RKO (cell line): ENCODE data around the gene LYRM4.
"Not testable (repeated sequence)": the region's sequence is repeated elsewhere in the genome, so short reads cannot be mapped to it uniquely, and the experiment has no call there.

Experiments used
- DNase-seq: peaks from one replicate; pipeline ENCODE4 v3.0.0-alpha.2; 2016; ENCODE audit warnings: low spot score

Gene LYRM4

DNA sequence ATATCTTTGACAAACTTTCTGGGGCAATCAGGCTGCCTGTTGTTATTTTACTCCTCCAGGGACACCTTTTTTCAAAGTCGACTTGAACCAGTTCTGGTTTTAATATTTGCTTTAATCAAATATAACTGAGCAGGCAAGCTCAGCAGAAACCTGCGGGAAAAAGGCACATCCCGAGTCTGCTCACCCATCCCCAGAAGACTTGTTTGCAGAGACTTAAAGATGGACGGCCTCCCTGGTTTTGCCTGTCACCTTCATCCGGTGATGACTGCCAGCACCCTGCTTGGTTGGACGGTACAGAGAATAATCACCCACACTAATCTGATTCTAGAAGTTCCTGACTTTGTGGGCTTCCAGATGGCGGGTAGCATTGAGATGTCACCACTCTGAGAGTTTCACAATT is 138.8 kb downstream of the LYRM4 start:
- DNase-seq = no peak

DNA sequence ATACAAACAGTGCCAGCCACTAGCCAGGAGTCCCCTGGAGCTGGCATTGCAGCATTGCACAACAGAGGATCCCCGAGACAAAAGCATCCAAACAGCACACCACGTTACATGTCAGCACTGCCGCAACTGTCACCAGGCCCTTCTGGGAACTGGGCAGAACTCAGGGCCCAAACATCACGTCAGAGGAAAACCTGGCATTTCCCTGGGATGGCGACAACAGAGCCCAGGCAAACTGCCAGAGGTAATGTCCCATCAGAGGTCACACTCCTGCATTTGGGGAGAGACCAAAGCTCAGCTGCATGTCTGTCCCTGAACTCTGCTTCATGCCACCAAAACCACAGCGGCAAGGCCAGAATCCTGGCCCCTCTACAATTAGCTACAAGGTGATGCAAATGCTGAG is 139.3 kb downstream of the LYRM4 start:
- no peak for DNase-seq

DNA sequence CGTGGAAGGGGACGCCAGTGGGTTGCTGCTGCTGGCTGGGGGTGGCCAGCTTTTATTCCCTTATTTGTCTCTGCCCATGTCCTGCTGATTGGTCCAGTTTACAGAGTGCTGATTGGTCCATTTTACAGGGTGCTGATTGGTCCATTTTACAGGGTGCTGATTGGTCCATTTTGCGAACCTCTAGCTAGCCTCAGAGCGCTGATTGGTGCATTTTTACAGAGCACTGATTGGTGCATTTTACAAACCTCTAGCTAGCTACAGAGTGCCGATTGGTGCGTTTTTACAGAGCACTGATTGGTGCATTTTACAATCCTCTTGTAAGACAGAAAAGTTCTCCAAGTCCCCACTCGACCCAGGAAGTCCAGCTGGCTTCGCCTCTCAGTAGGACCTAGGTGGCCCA is 140.2 kb downstream of the LYRM4 start:
- DNase-seq = not testable (repeated sequence)

DNA sequence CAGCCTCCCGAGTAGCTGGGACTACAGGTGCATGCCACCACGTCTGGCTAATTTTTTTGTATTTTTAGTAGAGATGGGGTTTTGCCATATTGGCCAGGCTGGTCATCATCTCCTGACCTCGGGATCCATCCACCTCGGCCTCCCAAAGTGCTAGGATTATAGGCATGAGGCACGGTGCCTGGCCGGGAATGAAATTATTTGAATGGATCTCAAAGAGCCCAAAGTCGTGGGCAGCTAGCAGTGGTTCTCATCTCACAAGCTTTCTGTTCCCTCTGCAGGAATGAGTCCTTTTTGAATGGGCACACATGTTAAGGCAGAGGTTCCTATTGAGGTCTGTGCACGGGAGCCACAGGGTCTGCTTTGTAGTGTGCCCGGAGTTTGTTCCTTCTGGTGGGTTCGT is 140.7 kb downstream of the LYRM4 start:
- DNase-seq = no peak

DNA sequence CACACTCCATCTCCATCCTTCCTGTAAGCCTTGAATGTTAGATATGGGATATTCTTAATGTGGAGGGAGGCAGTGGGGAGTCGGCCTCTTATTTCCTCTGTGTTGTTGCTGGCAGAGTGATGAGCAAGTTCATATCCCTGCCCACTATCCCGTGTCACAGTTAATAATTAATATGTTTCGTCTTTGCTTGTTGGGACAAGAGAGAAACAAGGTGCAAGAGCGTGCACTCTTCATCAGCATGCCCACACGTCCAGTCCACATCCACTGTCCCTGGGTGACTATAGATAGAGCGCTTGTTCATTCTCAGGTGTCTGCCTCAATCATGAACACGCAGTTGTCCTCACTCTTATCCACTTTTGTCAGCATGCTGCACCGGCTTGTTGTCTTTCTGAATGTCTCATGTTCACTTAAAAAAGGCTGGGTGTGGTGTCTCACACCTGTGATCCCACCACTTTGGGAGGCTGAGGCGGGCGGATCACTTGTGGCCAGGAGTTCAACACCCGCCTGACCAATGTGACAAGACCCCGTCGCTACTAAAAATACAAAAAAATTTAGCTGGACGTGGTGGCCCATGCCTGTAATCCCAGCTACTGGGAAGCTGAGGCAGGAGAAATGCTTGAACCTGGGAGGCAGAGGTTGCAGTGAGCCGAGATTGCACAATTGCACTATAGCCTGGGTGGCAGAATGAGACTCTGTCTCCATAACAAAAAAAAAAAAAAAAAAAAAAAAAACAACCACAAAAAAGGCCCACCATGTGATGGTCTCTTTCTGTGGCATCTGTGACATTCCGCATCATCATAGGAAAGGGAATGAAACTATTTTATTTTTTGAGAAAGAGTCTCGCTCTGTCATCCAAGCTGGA is 141.4 kb downstream of the LYRM4 start:
- no peak for DNase-seq

DNA sequence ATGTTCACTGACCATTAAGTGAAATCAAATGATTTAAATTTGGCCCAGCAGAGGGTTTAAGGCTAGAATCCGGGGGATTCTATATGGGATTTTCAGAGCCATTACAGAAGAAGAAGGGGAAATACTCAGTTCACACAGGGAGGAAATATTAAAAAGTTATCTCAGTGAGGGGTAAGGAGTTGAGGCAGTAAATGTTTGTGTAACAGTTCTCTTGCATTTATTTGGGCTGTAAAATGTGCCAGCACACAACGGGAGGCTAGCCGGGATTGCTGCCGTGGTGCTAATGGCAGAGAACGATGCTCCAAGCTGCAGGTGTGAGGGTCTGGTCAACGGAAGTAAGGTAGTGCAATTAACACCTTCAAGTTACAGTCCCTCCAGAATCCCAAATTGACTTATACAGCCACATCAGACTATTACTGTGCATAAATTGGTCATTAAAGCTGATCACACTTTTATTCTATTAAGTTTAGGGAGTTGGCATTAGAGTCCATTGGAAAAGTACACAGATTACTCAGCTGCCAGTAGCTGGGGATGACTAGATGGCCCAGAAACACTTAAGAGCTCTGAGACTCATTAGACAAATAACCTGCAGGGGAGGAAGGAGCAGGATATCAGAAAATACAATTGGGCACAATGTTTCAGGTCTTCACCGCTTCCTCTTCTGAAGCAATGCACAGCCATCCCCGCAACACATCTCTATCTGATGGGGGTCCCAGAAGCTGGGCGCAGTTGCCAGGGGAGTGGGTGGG is 144.3 kb downstream of the LYRM4 start:
- DNase-seq = no peak

DNA sequence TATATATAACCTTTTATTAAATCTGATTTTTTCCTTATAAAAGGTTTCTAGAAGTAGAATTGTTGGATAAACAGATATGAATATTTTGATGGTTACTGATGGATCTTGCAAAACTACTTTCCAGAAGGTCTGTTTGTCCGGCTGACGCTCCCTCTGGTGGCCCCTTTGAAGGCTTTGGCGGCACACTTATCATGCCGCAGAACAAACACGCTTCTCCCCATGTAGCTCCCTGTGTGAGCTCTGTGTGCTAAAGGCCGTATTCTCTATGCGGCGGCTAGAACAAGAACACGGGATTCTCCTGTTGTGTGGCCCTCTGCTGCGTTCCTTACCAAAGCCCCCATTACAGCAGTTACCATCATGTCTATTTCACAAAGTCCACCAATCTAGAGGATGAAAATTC is 145.6 kb downstream of the LYRM4 start:
- no peak for DNase-seq

DNA sequence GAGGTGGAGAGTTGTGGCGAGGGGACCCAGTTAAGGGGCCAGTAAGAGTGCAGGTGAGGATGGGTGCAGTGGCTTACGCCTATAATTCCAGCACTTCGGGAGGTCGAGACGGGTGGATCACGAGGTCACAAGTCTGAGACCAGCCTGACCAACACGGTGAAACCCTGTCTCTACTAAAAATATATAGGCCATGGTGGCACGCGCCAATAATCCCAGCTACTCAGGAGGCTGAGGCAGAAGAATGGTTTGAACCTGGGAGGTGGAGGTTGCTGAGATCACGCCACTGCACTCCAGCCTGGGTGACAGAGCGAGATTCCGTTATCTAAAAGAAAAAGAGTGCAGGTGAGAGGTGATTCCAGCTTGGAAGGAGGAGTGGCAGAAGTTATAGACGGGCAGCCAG is 147.7 kb downstream of the LYRM4 start:
- DNase-seq = no peak

DNA sequence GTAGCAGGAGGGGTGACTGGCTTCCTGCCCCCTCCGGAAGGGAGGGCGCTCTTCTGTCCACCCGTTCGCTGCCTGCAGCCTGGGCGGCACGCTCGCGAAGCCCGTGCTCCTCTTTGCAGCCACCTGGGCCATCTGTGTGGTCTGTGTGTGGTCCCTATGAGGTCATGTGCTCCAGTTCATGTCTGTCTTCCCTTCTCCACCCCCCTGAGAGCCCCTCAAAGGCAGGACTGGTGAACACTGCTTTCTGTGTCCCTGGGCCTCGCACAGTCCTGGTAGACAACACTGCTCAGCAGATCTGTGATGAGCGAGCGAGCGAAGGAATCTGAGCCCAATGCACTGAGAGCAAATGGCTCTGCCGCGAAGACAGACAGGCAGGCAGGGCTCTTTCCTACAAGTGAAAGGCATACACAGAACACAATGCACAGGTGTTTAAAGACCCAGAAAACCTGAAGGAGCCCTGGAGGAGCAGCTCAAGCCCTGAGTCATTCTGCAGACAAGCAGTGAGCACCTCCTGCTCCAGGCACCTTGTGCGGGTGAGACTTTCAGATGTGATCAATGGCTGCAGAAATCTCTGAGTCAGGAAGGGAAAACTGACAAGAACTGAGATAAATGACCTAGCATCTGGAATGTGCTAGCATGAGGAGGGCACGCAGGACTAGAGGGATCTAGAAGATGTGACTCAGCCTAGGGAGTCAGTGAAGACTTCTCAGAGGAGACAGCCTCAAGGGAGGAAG is 148.5 kb downstream of the LYRM4 start:
- DNase-seq = peak; percentile 57

GRCh38 chr6:5111626-5112025 is 149.1 kb downstream of the LYRM4 start:
- DNase-seq = no peak

GRCh38 chr6:5110246-5110645 is 150.5 kb downstream of the LYRM4 start:
- no peak for DNase-seq

GRCh38 chr6:5109436-5109835 is 151.3 kb downstream of the LYRM4 start:
- no peak for DNase-seq

- DNase-seq = no peak
These were observed 152.1 kb downstream of the LYRM4 start for GRCh38 chr6:5108536-5109150.

DNA sequence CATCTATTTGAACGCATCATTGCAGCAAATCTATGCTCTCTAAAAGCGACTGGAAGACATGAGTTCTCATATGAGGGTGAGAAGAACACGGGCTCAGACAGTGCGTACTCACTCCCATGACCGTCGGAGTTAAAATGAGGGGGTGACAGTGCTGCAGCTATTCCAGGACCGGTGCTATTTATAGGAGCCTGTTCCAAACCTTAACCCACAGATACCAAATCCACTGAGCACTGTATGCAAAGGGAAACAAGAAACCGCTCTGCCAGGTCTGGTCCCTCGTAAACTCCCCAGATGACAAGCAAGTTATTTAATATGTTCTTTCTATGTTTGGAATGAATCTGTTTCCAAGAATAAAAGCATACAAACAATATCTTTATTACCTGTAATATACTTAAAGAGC is 152.7 kb downstream of the LYRM4 start:
- no peak for DNase-seq

GRCh38 chr6:5107341-5107740 is 153.4 kb downstream of the LYRM4 start:
- DNase-seq = no peak

GRCh38 chr6:5105146-5105545 is 155.6 kb downstream of the LYRM4 start:
- DNase-seq = no peak

- DNase-seq = no peak
These were observed 156.1 kb downstream of the LYRM4 start for GRCh38 chr6:5104667-5105066.

DNA sequence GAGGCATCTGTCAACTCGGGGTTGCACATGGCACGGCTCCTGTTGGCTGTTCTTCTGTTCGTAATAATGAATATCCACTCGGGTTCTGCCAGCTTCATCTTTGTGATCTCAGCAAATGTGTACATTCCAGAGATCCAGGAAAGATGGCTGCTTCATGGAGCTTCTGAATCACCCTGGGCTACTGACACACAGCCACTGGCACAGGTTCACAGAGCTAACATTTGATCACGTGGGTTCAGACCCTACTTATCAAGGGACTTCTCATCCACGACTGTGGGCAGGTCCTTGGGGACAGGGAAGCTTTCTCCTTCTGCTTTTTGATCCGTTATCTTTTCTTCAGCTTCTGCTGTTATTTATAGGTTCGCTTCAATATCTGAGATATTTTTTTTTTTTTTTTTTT is 157.5 kb downstream of the LYRM4 start:
- no peak for DNase-seq

DNA sequence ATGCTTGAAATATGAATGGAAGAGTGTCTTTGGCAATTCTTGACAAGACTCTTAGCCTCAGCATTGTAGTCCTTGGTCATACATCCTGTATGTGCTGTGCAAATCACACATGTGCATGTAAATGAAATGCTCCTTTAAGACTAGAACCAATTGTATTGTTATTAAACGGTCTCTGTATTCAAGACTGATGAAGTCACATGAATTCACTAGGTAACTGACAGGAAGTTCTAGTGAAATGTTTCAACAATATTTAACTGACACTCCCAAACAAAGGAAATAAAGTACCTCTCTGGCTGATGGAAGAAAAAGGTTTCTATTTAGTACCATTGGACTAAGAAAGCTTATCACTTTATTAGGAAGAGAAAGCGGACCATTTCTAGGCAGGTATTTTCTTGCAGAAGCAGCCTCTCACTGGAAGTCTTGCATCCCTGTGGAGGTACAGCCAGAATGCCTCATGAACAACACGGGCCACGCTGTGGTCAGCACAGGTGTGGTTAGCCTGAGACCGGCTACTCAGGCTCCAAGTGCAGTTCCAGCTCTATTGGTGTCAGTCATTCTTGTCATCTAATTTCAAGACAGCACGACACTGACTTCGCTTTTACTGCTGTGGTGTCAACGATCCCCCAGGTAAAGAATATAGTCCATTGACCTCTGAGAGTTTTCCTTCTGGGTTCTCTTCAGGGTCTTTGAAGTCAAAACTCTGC is 158.3 kb downstream of the LYRM4 start:
- DNase-seq = no peak

GRCh38 chr6:5100806-5101205 is 159.9 kb downstream of the LYRM4 start:
- DNase-seq = no peak

GRCh38 chr6:5099537-5099936 is 161.2 kb downstream of the LYRM4 start:
- peak; percentile 25 for DNase-seq
